ENCODE measurements around the gene RAPGEF5. TPM values are rescaled to one million over a fixed set of nuclear protein-coding genes. Genes with fewer than 3 reads are reported as not detected.

The RAPGEF5 gene
- polyA plus RNA-seq, 1 of the 3 experiments (the other 2 are of a cell fraction): 1.2 TPM

DNA sequence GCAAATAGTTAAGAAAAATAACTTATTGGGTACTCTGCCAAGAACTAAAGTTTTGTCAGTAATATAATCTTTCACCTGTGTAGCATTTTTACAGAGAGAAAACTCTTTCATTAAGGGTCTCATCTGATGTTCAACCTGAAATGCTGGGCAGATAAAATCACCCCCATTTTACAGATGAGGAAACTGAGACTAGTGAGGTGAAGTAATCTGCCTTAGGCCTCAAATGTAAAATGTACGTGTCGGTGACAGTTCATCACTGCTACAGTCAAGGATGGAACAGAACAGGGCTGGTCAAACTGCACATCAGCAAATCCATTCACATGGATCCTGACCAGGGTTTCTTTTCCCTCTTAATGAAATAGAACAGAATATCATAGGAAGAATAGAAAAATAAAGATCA is 121.8 kb downstream of the RAPGEF5 start:
- Histone ChIP-seq H3K4me1 (ENCODE audit: control insufficient read depth in 1 of 2, insufficient read depth in 2 of 2, low read depth in 1 of 2, low read length in 1 of 2) (peaks cover 0 to 3% of the 10 kb centered on the region in 2 experiments; a peak in 1 of 4 replicates), H3K9ac (no peak overlapping the region), H3K27ac (ENCODE audit: low read depth in 2 of 2, low read length in 1 of 2) (no peak overlapping the region), H3K4me3 (ENCODE audit: low read depth in 2 of 2, low read length in 1 of 2) (no peak overlapping the region), H3K4me2 (no peak overlapping the region), H3K79me2 (ENCODE audit: insufficient read depth) (no peaks in the 10 kb centered on the region), H2AFZ (ENCODE audit: low read depth) (no peak overlapping the region), H3K9me3 (no peaks in the 10 kb centered on the region), H3F3A (replicated peaks; ENCODE audit: insufficient read depth) (peaks cover 5% of the 10 kb centered on the region), H3K36me3 (replicated peaks in 1 of 2; ENCODE audit: control insufficient read depth in 1 of 2, insufficient read depth in 2 of 2, low read length in 1 of 2) (no peaks in the 10 kb centered on the region), H3K27me3 (ENCODE audit: insufficient read depth) (no peaks in the 10 kb centered on the region), H3K9me2 (no peaks in the 10 kb centered on the region), H4K20me1 (ENCODE audit: insufficient read depth) (no peaks in the 10 kb centered on the region)
- CTCF ChIA-PET: no interaction called here
- POLR2A ChIA-PET: no interaction called here
- no peak for DNase-seq
- 91% methylated on average over 2 of the region's 2 CpGs for WGBS (ENCODE audit: low lambda C conversion rate)
- TF ChIP-seq POLR2AphosphoS5 (IDR thresholded peaks at IDR 0.05; ENCODE audit: low read depth, low read length) (no peak), ELF1 (IDR thresholded peaks at IDR 0.05) (no peak), MEF2A (IDR thresholded peaks at IDR 0.05; ENCODE audit: borderline replicate concordance, low read depth) (no peak), FOXM1 (IDR thresholded peaks at IDR 0.05; ENCODE audit: low read depth) (no peak), TCF12 (IDR thresholded peaks at IDR 0.05) (no peak), YY1 (IDR thresholded peaks at IDR 0.05; ENCODE audit: low read depth) (no peak), GABPA (IDR thresholded peaks at IDR 0.05; ENCODE audit: low read depth) (no peak), JUND (IDR thresholded peaks at IDR 0.05) (no peak), RXRA (IDR thresholded peaks at IDR 0.05; ENCODE audit: borderline replicate concordance, low read depth) (no peak), SIN3A (IDR thresholded peaks at IDR 0.05; ENCODE audit: borderline replicate concordance, low read depth, low read length) (no peak), RFX5 (IDR thresholded peaks at IDR 0.05; ENCODE audit: low read length) (no peak), TAF1 (IDR thresholded peaks at IDR 0.05; ENCODE audit: borderline replicate concordance, low read depth, low read length) (no peak), RCOR1 (IDR thresholded peaks at IDR 0.05; ENCODE audit: low read length) (no peak)
- TF ChIP-seq, protein P1, sequence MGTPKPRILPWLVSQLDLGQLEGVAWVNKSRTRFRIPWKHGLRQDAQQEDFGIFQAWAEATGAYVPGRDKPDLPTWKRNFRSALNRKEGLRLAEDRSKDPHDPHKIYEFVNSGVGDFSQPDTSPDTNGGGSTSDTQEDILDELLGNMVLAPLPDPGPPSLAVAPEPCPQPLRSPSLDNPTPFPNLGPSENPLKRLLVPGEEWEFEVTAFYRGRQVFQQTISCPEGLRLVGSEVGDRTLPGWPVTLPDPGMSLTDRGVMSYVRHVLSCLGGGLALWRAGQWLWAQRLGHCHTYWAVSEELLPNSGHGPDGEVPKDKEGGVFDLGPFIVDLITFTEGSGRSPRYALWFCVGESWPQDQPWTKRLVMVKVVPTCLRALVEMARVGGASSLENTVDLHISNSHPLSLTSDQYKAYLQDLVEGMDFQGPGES (IDR thresholded peaks at IDR 0.05; ENCODE audit: low read depth, low read length): no peak
- TF ChIP-seq, protein P2, sequence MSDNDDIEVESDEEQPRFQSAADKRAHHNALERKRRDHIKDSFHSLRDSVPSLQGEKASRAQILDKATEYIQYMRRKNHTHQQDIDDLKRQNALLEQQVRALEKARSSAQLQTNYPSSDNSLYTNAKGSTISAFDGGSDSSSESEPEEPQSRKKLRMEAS (IDR thresholded peaks at IDR 0.05; ENCODE audit: low read depth): no peak
- TF ChIP-seq, protein P3, sequence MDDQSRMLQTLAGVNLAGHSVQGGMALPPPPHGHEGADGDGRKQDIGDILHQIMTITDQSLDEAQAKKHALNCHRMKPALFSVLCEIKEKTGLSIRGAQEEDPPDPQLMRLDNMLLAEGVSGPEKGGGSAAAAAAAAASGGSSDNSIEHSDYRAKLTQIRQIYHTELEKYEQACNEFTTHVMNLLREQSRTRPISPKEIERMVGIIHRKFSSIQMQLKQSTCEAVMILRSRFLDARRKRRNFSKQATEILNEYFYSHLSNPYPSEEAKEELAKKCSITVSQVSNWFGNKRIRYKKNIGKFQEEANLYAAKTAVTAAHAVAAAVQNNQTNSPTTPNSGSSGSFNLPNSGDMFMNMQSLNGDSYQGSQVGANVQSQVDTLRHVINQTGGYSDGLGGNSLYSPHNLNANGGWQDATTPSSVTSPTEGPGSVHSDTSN (IDR thresholded peaks at IDR 0.05): no peak
- TF ChIP-seq, protein P4, sequence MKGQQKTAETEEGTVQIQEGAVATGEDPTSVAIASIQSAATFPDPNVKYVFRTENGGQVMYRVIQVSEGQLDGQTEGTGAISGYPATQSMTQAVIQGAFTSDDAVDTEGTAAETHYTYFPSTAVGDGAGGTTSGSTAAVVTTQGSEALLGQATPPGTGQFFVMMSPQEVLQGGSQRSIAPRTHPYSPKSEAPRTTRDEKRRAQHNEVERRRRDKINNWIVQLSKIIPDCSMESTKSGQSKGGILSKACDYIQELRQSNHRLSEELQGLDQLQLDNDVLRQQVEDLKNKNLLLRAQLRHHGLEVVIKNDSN (IDR thresholded peaks at IDR 0.05; ENCODE audit: borderline replicate concordance, low read depth): no peak
- TF ChIP-seq, protein P5, sequence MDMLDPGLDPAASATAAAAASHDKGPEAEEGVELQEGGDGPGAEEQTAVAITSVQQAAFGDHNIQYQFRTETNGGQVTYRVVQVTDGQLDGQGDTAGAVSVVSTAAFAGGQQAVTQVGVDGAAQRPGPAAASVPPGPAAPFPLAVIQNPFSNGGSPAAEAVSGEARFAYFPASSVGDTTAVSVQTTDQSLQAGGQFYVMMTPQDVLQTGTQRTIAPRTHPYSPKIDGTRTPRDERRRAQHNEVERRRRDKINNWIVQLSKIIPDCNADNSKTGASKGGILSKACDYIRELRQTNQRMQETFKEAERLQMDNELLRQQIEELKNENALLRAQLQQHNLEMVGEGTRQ (IDR thresholded peaks at IDR 0.05; ENCODE audit: borderline replicate concordance, low read depth, low read length): no peak
